DMS79 (cell line): ENCODE data around the gene CBFB.
"Not testable (repeated sequence)": the region's sequence is repeated elsewhere in the genome, so short reads cannot be mapped to it uniquely, and the experiment has no call there.

Experiments used
- DNase-seq: peaks from one replicate; lab custom pipeline; 2025; lab: John Stamatoyannopoulos, UW

CBFB gene

DNA sequence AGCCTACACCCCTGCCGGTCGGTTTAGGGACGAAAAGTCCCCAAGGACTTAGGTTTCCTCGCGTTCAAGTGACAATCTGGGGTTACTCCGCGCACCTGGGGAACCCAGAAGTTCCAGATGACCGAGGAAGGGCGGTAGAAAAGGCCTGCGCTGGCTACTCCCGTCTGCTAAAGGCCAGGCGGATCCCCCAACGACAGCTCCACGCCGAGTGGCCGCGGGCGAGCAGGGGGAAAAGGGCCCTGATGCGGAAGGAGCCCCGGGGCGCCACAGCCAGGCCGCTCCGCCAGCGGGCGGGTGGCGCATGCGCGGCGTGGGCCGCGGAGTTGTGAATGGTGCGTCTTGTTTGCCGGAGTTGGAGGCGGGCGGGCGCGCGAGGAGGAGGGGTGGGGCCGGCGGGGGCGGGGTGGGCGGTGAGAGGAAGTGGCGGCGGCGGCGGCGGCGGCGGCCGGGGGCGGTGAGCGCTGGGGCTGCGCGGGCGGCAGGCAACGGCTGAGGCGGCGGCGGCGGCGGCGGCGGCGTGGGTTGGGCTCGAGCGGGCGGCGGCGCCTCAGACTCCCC, at the start of gene CBFB:
CBFB (plus strand) TSS at position 454 of the 558 bp plus-strand sequence. CDS start 259 bp downstream, outside the sequence.
- peak; percentile 46 for DNase-seq

DNA sequence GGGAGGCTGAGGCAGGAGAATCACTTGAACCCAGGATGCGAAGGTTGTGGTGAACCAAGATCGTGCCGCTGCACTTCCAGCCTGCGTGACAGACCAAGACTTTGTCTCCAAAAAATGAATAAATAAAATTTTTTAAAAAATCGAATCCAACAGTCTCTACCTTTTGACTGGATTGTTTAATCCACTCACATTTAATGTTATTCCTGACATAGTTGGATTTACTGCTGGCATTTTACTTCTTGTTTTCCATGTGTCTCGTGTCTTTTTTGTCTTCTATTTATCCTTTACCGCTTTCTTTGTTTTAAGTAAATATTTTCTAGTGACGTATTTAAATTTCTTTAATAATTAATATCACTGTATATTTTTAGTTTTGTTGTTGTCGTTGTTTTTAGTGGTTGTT, 45.9 kb upstream of the CBFB start:
- DNase-seq = no peak

DNA sequence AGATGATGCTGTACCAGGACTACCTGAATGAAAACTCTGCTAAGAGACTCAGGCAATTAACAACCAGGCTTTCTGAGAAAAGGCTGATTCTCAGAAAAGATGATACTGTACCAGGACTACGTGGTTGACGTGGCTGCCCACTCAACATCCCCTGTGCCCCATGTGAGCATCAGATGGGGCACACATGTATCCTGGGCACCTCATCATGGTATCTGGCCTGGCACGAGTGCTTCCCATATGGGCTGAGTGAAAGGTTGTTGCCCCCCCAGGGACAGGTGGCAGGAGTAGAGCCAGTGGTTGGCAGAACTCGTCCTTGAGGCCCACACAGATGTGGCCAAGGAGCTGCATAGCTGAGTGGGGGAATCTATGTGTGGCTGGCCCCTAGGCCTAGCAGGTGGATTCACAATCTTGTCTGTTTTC, 44.0 kb upstream of the CBFB start:
- no peak for DNase-seq

DNA sequence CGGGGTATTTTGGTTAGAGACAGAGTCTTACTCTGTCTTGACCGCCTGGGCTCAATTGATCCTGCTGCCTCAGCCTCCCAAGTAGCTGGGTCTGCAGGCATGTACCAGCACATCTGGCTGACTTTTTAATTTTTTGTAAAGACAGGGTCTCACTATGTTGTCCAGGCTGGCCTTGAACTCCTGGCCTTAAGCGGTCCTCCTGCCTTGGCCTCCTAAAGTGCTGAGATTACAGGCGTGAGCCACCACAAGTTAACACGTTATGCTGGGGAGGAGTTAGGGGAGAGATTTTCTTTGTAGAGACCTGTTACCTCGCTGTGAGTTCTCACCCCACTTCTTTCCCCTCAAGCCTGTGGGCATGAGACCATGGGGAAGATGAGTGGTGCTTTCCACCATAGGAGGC, 42.4 kb upstream of the CBFB start:
- no peak for DNase-seq

DNA sequence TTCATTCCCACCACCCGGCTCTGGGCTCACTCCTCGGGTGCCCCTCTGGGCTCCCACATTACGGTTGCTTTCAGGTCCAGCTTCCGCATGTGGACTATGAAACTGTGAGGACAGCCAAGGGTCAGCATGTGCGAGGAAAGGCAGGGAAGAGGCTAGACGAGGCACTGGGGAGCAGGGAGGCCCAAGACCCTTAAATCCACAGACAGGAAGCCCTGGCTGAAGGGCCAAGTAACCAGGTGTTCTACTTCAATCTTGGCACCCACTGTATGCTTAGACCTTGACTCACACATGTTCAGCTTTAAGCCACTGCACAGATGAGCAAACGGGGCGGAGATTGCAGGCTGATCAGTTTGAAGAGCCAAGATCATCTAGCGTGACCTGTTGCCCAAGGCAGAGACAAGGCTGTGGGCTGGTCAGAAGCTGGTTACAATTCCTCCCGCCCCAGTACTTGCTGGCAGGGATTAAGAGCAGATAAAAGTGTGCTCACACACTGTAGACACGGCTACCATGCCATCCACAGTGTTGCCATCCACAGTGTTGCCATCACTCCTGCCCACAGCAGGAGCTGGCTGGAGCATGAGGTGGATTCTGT, 40.7 kb upstream of the CBFB start, which contains the start of gene CES4A:
CES4A (plus strand) TSS at position 393 of the 592 bp plus-strand sequence; CDS start at position 577, 184 bp downstream.
- no peak for DNase-seq

DNA sequence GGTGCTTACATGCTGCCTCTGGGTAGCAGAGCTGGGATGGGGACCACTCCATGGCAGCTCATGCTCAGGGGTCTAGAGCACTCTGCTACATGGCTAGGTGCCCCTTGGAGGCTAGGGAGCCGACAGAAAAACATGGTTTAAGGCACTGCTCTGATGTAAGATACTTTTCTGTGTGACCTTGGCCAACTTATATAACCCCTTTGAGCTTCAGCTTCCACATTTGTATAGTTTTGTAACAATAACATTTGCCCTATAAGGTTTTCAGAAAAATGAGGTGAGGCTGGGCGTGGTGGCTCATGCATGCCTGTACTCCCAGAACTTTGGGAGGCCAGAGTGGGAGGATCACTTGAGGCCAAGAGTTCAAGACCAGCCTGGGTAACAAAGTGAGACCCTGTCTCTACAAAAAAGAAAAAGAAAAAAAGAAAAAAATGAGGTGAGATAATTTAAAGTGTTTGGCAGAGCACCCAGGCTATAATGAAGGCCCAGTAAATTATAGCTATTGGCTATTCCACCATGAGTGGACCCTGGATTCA, 37.3 kb upstream of the CBFB start:
- DNase-seq = no peak

DNA sequence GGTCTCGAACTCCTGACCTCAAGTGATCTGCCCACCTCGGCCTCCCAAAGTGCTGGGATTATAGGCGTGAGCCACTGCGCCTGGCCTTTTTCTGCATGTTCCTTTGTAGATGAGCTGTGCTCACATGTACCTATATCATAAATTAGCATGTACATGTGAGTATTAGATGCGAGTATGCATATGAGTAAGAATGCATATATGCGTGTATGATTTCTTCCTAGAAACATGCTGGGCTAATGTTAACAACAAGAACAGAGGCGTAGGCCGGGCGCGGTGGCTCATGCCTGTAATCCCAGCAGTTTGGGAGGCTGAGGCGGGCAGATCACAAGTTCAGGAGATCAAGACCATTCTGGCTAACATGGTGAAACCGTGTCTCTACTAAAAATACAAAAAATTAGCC, 35.4 kb upstream of the CBFB start:
- DNase-seq = not testable (repeated sequence)

DNA sequence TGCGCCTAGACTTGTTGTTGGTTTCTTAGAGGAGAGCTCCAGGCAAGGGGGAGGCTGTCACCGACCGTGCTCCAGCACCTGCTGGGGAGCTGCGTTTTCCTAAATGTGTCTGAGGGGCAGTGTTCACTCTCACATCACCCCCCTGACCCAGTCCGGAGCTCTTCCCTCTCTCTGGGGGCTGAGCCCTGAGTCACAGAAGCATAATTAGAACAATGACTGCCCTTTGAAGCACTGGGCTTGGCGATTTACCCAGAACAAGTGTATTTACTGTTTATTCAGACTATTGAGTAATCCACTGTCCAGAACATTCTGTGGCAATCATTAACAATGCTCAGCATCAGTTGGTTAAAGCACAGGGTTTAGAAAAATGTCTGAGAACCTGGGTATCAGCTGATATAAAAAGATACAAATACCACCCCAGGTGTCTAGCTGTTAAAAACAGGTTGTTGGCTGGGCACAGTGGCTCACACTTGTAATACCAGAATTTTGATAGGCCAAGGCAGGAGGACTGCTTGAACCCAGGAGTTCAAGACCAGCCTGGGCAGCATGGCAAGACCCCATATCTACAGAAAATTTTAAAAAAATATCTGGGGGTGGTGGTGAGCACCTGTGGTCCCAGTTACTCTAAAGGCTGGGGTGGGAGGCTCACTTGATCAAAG, 32.5 kb upstream of the CBFB start:
- no peak for DNase-seq

DNA sequence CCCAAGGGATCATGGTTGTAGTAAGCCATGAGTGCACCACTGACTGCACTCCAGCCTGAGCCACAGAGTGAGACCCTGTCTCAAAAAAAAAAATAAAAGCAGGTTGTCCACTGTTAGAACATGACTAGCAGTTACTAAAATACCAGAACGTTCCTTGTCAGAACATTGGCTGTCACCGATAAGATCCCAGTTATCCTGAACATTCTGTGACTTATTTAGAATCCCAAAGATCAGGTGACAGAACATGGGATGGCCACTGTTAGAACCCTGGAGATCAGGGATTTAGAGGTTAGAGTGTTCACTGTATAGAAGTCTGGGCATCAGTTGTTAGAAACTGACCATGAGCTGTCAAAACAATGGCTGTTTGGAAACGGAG, 32.0 kb upstream of the CBFB start:
- no peak for DNase-seq

DNA sequence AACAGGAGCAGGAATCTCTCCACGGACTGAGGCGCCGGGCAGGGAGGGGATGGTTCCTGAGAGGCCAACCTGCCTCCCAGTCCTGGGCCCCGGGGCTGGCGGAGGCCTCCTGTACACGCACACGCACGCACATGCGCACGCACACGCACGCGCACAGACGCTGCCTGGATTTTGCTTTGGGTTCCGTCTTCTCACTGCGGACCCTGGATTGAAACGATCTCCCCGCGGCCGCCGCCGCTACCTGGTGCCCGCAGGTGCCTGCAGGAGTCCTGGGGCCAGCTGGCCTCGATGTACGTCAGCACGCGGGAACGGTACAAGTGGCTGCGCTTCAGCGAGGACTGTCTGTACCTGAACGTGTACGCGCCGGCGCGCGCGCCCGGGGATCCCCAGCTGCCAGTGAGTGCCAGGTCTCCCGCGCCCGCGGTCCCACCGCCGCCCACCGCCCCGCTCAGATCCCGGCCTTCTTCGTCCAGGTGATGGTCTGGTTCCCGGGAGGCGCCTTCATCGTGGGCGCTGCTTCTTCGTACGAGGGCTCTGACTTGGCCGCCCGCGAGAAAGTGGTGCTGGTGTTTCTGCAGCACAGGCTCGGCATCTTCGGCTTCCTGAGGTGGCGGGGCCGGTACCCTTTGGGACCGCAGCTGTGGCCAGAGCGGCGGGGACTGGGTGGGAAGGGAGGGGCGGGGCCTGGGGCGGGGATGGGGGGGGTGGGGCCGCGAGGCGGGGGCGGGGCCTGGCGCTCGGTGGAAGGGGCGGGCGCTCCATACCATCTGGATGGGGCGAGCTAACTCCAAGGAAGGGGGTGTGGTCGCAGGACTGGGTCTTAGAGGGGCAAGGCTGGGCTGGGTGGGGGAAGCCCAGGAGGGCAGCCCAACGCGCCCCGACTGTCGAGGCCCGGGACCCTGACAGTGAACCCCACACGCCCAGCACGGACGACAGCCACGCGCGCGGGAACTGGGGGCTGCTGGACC, 28.3 kb upstream of the CBFB start:
- peak; percentile 8 for DNase-seq

DNA sequence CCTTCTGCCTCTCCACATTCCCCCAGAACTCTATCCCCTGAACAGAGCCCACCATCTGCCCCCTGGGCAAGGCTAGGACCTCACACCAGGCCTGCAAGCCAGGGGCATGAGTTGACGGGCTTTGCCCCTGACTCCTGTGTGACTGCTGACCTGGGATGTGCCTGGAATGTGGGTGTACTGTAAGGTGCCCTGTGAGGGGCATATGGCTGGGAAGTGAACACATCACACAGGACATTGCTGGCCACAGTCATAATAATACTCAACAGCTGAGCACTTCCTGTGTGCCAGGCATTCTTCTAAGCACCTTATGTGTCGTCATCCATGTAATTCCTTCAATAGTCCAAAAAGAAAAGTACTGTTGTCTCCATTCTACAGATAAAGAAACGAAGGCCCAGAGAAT, 27.2 kb upstream of the CBFB start:
- no peak for DNase-seq

DNA sequence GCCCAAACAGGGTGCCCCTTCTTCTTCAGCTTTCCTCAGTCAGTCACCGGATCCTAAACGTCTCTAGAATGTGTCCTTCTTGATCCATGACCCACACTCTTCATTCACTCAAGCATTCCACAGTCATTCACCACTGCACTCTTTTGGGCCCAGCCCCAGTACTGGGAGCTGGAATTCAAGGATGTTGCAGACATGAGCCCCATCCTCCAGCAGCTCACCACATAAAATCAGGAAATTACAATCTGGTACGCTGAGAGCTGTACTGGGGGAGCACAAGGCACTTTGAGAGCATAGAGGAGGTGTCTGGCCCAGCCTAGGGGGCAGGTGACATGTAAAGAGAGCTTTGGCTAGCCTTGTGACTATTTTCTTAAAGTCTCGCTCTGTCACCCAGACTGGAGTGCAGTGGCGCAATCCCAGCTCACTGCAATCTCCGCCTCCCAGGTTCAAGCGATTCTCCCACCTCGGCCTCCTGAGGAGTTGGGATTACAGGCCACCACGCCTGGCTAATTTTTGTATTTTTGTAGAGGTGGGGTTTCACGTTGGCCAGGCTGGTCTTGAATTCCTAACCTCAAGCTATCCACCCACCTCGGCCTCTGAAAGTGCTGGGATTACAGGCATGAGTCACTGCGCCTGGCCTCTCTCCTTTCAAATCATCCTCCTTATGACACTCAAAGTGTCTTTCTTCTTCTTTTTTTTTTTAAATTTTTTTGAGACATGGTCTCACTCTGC, 21.9 kb upstream of the CBFB start:
- DNase-seq = no peak

DNA sequence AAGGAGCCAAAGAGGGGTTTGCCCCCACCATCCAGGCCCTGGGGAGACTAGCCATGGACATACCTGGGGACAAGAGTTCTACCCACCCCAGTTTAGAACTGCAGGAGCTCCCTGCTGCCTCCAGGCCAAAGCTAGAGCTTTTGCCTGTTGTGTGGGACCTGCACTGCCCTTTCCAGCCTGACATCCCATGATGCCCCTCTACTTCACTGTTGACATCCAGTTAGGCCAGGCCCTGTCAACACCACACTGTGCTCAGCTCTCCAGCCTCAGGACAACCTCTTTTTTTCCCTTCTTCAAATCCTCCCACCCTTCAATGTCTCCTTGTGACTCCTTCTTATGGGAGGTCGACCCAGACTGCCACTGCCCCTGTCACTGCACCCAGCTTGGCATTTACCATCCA, 19.8 kb upstream of the CBFB start:
- DNase-seq = no peak

DNA sequence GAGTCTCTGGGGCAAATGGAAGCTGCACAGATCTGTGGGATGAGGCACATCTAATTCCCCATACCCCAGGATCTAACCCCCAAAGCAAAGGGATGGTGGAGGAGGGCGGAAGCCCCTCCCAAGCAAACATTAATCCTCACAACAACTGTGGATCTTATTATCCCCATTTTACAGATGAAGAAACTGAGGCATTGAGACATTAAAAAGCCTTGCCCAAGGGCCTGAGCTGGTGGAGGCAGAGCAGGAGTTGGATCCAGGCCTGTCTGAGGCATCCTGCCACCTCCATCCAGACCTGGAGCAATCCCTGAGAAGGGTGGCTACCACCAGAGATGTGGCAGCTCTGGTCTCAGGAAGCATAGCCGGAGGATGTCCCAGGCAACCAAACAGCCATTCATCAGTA, 17.7 kb upstream of the CBFB start:
- DNase-seq = no peak

DNA sequence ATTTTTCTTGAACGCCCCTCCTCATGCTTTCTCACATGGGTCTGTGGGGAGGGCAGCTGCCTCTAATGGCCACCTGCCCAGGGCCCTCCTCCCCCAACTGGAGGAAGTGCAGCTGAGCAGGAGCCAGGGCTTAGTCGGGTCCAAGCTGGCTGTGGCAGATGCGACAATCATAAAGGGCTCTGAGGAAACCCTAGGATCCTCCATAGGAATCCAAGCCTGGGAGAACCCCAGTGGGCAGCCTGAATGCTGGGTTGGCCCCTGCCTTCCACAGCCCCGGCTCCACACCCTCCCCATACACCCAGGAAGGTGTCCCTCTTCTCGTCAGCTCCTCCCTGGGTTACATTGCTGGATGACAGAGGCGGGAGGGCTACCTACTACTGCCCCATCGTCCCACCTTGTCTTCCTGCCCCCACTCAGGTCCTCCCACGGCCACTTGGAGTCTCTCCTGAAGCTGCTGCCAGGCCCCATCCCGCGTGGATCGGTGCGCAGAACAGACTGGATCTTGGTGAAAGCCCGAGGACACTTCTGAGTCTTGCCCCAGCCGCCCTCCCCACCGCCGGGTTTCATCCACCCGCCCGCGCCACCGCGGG, 15.6 kb upstream of the CBFB start:
- no peak for DNase-seq

DNA sequence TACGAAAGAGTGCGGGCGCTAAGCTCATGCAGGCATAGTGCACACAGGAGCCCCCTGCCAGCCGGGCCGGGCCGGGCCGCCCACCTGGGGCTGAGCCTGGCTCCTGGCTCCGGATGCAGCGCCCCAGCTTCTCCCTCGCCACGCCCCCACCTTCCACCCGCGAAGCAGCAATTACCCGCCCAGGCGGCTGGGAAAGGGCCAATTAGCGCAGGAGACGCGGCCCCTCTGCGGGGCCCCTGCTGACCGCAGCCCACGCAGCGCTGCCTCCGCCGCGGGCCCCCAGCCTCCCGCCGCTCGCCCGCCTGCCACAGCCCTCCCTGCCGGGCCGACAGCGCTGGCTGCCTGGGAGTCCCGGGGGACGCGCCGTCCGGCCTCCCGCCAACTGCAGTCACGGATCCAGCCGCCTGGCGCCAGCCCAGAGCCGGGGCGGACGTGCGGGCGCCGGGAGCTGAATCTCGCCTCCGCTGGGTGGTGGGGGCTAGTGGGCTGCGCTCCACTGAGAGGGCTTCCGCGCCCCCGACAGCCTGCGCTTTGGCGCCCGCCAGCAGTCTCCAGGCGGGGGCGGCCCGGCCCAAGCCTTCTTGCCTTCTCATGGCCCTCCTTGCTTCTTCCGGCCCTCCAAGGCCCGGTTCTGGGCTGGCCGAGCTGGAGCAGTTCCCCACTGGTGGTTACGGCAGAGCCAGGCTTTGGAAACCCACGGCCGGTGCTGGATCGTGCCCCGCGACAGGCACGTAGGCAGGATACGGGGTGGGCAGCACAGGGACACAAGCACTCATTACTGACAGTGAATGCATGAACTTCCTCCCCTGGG, 14.9 kb upstream of the CBFB start:
- DNase-seq = peak; percentile 35

DNA sequence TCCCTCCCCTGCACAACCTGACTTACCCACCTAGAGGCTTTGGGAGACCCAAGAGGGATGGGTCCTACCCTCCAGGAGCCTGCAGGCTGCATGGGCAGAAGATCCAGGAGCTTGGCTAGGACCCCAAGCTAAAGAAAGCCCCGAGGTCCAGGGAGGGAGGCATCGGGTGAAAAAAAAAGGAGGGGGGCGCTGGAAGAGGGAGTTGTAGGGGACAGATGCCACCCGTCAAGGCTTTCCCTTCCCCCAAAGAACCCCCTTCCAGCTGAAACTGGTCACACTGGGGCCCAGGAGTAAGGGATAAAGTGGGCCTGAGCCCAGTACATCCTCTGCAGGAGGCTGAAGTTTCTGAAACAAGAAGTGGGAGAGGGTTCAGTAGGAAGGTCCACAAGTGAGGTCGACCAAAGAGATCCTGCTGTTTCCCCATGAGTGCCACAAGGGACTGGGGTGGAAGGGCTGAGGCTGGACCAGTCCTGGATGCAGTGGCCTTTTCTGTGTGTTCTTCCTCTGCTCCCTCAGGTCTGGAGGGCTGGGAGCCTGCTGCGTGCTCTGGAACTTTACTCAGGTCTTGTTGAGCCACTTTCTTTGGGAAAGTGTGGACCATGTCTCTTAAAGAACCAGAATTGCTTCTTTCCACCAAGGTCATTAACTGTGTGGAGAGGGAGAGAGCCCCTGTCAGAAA, 14.2 kb upstream of the CBFB start:
- DNase-seq = no peak

DNA sequence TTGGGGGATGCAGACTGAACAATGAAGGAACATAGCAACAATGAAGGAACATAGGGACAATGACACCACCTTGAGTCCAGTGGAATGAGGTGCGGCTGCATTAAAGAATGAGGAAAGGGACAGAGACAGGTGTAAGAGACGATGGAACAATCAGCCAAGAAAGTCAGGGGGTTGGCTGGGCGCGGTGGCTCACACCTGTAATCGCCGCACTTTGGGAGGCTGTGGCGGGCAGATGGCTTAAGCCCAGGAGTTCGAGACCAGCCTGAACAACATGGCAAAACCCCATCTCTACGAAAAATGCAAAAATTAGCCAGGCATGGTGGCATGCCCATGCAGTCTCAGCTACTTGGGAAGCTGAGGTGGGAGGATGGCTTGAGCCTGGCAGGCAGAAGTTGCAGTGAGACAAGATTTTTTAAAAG, 13.6 kb upstream of the CBFB start:
- DNase-seq = no peak

DNA sequence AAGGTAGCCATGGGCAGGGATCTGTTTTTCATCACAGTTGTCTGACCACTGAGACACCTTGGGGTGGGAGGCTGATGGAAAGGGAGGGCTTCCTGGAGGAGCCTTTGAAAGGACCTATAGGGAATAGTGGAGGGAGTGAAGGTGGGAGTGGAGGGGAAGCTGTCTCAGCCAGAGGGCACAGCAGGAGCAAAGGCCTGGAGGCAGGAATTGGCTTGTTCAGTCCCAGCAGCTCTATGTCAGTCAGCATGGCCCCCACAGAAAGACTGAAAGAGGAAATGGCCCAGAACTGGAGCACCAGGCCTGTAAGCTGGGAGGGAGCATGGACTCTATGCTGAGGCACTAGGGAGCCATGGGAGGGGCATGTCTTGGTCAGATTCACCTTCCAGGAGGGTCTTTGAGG, 12.8 kb upstream of the CBFB start:
- no peak for DNase-seq
